ENCODE results near the gene OVOL2. TPM values are rescaled to one million over a fixed set of nuclear protein-coding genes. Genes with fewer than 3 reads are reported as not detected.

Gene OVOL2
- total and polyA plus RNA-seq, 9 donors, result 0.15 to 11.4 (median 0.72) TPM; not detected in 4

GRCh38 chr20:18066421-18067333 is 9.0 kb upstream of the OVOL2 start:
- WGBS, 3 donors, result 63 to 69% (median 69%) methylated on average over 13 of the region's 13 CpGs
- Histone ChIP-seq H3K4me3 (no peak overlapping the region), H3K27ac (no peak overlapping the region), H3K9me3 (no peaks in the 10 kb centered on the region), H3K4me1 (ENCODE audit: insufficient read depth) (no peaks in the 10 kb centered on the region), H3K27me3 (no peaks in the 10 kb centered on the region), H3K36me3 (no peaks in the 10 kb centered on the region)
- DNase-seq, result no peak
- TF ChIP-seq CTCF (IDR thresholded peaks at IDR 0.05) (no peak), EP300 (IDR thresholded peaks at IDR 0.05) (no peak), POLR2A (IDR thresholded peaks at IDR 0.05) (no peak)
- intact Hi-C loops (cut with DNase I), result loop anchor here in 1 of 4 donors (10.0 kb wide), 1 partner anchor 58 kb away; no protein-coding TSS in a partner anchor

- whole genome bisulfite sequencing, 3 donors, result 89 to 93% (median 91%) methylated on average over 6 of the region's 6 CpGs
- Histone ChIP-seq H3K27ac (no peak overlapping the region), H3K4me3 (no peak overlapping the region), H3K36me3 (no peaks in the 10 kb centered on the region), H3K27me3 (no peaks in the 10 kb centered on the region), H3K4me1 (ENCODE audit: insufficient read depth) (peaks cover 3% of the 10 kb centered on the region), H3K9me3 (no peaks in the 10 kb centered on the region)
- intact Hi-C loops (cut with DNase I), result loop anchor here in 1 of 4 donors (10.0 kb wide), 1 partner anchor 61 kb away; no protein-coding TSS in a partner anchor
- TF ChIP-seq EP300 (IDR thresholded peaks at IDR 0.05), result no peak
- TF ChIP-seq CTCF (IDR thresholded peaks at IDR 0.05), result no peak
- DNase-seq, result no peak
These were observed 6.0 kb upstream of the OVOL2 start for GRCh38 chr20:18063676-18064075.

GRCh38 chr20:18059603-18060002 is 1.9 kb upstream of the OVOL2 start:
- Histone ChIP-seq H3K27ac (no peak overlapping the region), H3K9me3 (no peaks in the 10 kb centered on the region), H3K4me1 (ENCODE audit: insufficient read depth) (peaks cover 8% of the 10 kb centered on the region), H3K27me3 (no peaks in the 10 kb centered on the region), H3K36me3 (no peaks in the 10 kb centered on the region), H3K4me3 (no peak overlapping the region)
- no peak for DNase-seq
- intact Hi-C loops (cut with DNase I), result loop anchor here in 1 of 4 donors (10.0 kb wide), 1 partner anchor 65 kb away; no protein-coding TSS in a partner anchor
- TF ChIP-seq EP300 (IDR thresholded peaks at IDR 0.05) (no peak), CTCF (IDR thresholded peaks at IDR 0.05) (no peak), POLR2A (IDR thresholded peaks at IDR 0.05) (no peak)
- WGBS, 3 donors, result 33 to 34% (median 34%) methylated on average over 2 of the region's 2 CpGs

GRCh38 chr20:18058661-18059467 is 1.1 kb upstream of the OVOL2 start:
- H3K27me3 ChIP-seq, result no peaks in the 10 kb centered on the region

More at GRCh38 chr20:18058661-18059467, 1.1 kb upstream of the OVOL2 start:
- 1 to 4% (median 2%) methylated on average over 34 to 46 of the region's 46 CpGs for WGBS, 3 donors
- Histone ChIP-seq H3K27ac (no peak overlapping the region), H3K9me3 (no peaks in the 10 kb centered on the region), H3K36me3 (no peaks in the 10 kb centered on the region), H3K4me3 (no peak overlapping the region), H3K4me1 (ENCODE audit: insufficient read depth) (peaks cover 8% of the 10 kb centered on the region)
- TF ChIP-seq POLR2A (IDR thresholded peaks at IDR 0.05) (no peak), CTCF (IDR thresholded peaks at IDR 0.05) (no peak), EP300 (IDR thresholded peaks at IDR 0.05) (no peak)
- intact Hi-C loops (cut with DNase I), result no loop called here
- DNase-seq, result no peak

Measured in ovary (tissue), 9 donors.